Measurements from ENCODE around the gene SLC25A25. TPM values are rescaled to one million over a fixed set of nuclear protein-coding genes. Genes with fewer than 3 reads are reported as not detected.

The SLC25A25 gene
- total and polyA plus RNA-seq, 10 of the 15 experiments (the other 5 are each of a cell fraction or from before 2014, with no cell fraction given), result 0.04 to 17.1 (median 12.4) TPM; not detected in 1

- TF ChIP-seq REST (IDR thresholded peaks at IDR 0.05; ENCODE audit: low read depth, low read length) (no peak), GABPA (IDR thresholded peaks at IDR 0.05; ENCODE audit: low read depth) (no peak), ESRRA (IDR thresholded peaks at IDR 0.05; ENCODE audit: low read length) (no peak), ETV6 (conservative IDR thresholded peaks at IDR 0.05 in 1 of 2, IDR thresholded peaks at IDR 0.05 in 1 of 2; ENCODE audit: borderline replicate concordance in 1 of 2, low read depth in 1 of 2) (no peak), CHD2 (IDR thresholded peaks at IDR 0.05; ENCODE audit: borderline replicate concordance, low read depth, low read length) (no peak), MTA2 (IDR thresholded peaks at IDR 0.05; ENCODE audit: low read depth) (no peak), E2F4 (IDR thresholded peaks at IDR 0.05; ENCODE audit: low read depth, low read length) (no peak)
These were observed 26.0 kb upstream of the SLC25A25 start (continued) for GRCh38 chr9:128042043-128042442.

DNA sequence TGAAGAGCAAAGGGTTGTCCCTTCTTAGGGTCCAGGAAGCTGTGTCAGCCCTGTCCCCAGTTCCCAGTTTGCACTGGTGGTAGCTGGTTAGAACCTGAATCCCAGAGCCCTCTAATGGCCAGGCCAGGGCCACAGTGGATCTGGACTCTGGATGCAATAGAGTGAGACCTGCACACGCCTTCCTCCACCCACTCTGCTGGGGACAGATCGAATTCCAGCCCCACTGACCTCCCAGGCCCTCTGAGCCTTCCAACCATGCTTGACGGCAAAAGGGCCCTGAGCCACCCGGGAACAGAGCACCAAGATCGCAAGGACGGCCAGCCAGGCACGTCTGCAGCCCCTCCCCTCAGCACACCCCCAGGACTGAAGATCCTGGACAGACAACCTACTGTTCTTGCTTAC is 24.6 kb upstream of the SLC25A25 start:
- RAD21 ChIA-PET (ENCODE audit: unreplicated experiment), result interaction anchor here (0.6 to 1.7 kb wide), 2 partner anchors 36 to 89 kb away, joined by 3 to 5 read pairs; no protein-coding TSS in a partner anchor
- H3K4me3 ChIP-seq, result no peak overlapping the region
- H3K4me2 ChIP-seq (ENCODE audit: control insufficient read depth, insufficient read depth), result no peak overlapping the region
- no peaks in the 10 kb centered on the region for H3K36me3 ChIP-seq (ENCODE audit: control insufficient read depth in 2 of 2, insufficient read depth in 2 of 2, low read length in 1 of 2)
- no peak overlapping the region for H2AFZ ChIP-seq (ENCODE audit: control insufficient read depth, low read depth, low read length)
- 24% methylated on average over 7 of the region's 7 CpGs for WGBS (ENCODE audit: insufficient coverage, insufficient replicate concordance, low lambda C conversion rate, missing lambda C conversion rate)
- no peaks in the 10 kb centered on the region for H3K9me3 ChIP-seq (replicated peaks; ENCODE audit: control insufficient read depth, insufficient read depth, low read length)
- CTCF ChIA-PET, result interaction anchor here (1.1 to 17.1 kb wide), 4 partner anchors 9 to 101 kb away, joined by 3 to 261 read pairs (median 14); no protein-coding TSS in a partner anchor
- H3K79me2 ChIP-seq (ENCODE audit: control insufficient read depth, insufficient read depth, low read length), result no peaks in the 10 kb centered on the region
- no peaks in the 10 kb centered on the region for H3K4me1 ChIP-seq (ENCODE audit: control insufficient read depth, insufficient read depth, low read length)
- ATAC-seq (no peak), DNase-seq (ENCODE audit: low read depth, low spot score) (no peak), FAIRE-seq (no peak)
- intact Hi-C loops (cut with micrococcal nuclease; ENCODE audit: unreplicated experiment), result no loop called here
- H3K9ac ChIP-seq (ENCODE audit: control insufficient read depth, insufficient read depth, low read length), result no peak overlapping the region
- H3K27me3 ChIP-seq (replicated peaks in 1 of 2; ENCODE audit: control insufficient read depth in 2 of 2, insufficient read depth in 2 of 2, low read length in 1 of 2), result no peaks in the 10 kb centered on the region; a peak in 1 of 4 replicates
- no peak overlapping the region for H3K27ac ChIP-seq (ENCODE audit: control insufficient read depth, insufficient read depth)
- no peak for TF ChIP-seq RUNX3 (IDR thresholded peaks at IDR 0.05; ENCODE audit: low read length)
- TF ChIP-seq PAX5 (IDR thresholded peaks at IDR 0.05; ENCODE audit: borderline replicate concordance, low read depth, low read length), result no peak
- TF ChIP-seq YBX1 (IDR thresholded peaks at IDR 0.05), result no peak
- no peak for TF ChIP-seq ATF3 (IDR thresholded peaks at IDR 0.05; ENCODE audit: borderline replicate concordance, extremely low read depth, low read depth, low read length)
- no peak for TF ChIP-seq KAT2A (conservative IDR thresholded peaks at IDR 0.05; ENCODE audit: control insufficient read depth, low read depth, low read length)
- no peak for TF ChIP-seq HDAC6 (IDR thresholded peaks at IDR 0.05; ENCODE audit: unreplicated experiment)
- TF ChIP-seq RAD51 (IDR thresholded peaks at IDR 0.05), result no peak
- no peak for TF ChIP-seq CTCF (IDR thresholded peaks at IDR 0.05 in 2 of 3, conservative IDR thresholded peaks at IDR 0.05 in 1 of 3; ENCODE audit: control insufficient read depth in 2 of 3, extremely low read depth in 1 of 3, insufficient read depth in 1 of 3, low read depth in 3 of 3, low read length in 3 of 3)
- TF ChIP-seq DPF2 (IDR thresholded peaks at IDR 0.05), result no peak
- no peak for TF ChIP-seq ZSCAN29 (IDR thresholded peaks at IDR 0.05)
- no peaks in the 10 kb centered on the region for H4K20me1 ChIP-seq (ENCODE audit: control insufficient read depth, insufficient read depth)
- BruUV-seq (replicated peaks), result no TSS peak
- POLR2A ChIA-PET, result interaction anchor here (0.7 to 1.1 kb wide), 2 partner anchors 8 to 63 kb away, joined by 4 read pairs; partner anchors contain the start of gene EEIG1
- SMC1A ChIA-PET (ENCODE audit: uncharacterized antibody, unreplicated experiment), result no interaction called here
- in situ Hi-C loops (cut with MboI), result no loop called here

Data from GM12878 (cell line).